SK-N-SH treated with all-trans-retinoic acid at 6 μM for 48 hours (cell line): ENCODE results near the gene IGSF9.

Source experiments
- ATAC-seq: fragments of 200-7000 bp; cut with Tn5 transposase; 3 replicates; pipeline ENCODE4 v1.9.1; 2020; ENCODE audit warnings: mild to moderate bottlenecking, moderate library complexity
- ARNTL ChIP-seq: fragments of 450-650 bp; formaldehyde crosslinking; IDR thresholded peaks from 2 replicates; pipeline ENCODE4 v1.5.0; 2020; ENCODE audit warnings: low read depth, mild to moderate bottlenecking, moderate library complexity, borderline replicate concordance
- CSDC2 ChIP-seq: fragments of 250-450 bp; sonication (Bioruptor Pico); IDR thresholded peaks from 2 replicates; pipeline ENCODE4 v1.5.0; 2020; ENCODE audit warnings: mild to moderate bottlenecking, moderate library complexity
- ESRRG ChIP-seq: fragments of 250-450 bp; sonication (Bioruptor Pico); IDR thresholded peaks from 2 replicates; pipeline ENCODE4 v1.6.1; 2021; ENCODE audit warnings: mild to moderate bottlenecking
- GLIS3 ChIP-seq: fragments of 250-450 bp; sonication (Bioruptor Pico); IDR thresholded peaks from 2 replicates; pipeline ENCODE4 v1.5.0; 2020; ENCODE audit warnings: mild to moderate bottlenecking, moderate library complexity
- ISL1 ChIP-seq: fragments of 250-450 bp; sonication (Bioruptor Pico); IDR thresholded peaks from 2 replicates; pipeline ENCODE4 v2.1.2; 2022; ENCODE audit warnings: mild to moderate bottlenecking, moderate library complexity
- OSR1 ChIP-seq: fragments of 250-450 bp; sonication (Bioruptor Pico); IDR thresholded peaks from 2 replicates; pipeline ENCODE4 v1.8.0; 2022; ENCODE audit warnings: moderate library complexity, mild to moderate bottlenecking, inconsistent platforms
- PPARA ChIP-seq: fragments of 250-450 bp; sonication (Bioruptor Pico); IDR thresholded peaks from 2 replicates; pipeline ENCODE4 v1.5.0; 2020; ENCODE audit warnings: mild to moderate bottlenecking, borderline replicate concordance
- RARB ChIP-seq: fragments of 250-450 bp; sonication (Bioruptor Pico); IDR thresholded peaks from 2 replicates; pipeline ENCODE4 v1.8.0; 2021; ENCODE audit warnings: mild to moderate bottlenecking, moderate library complexity
- SNAI2 ChIP-seq: fragments of 250-450 bp; sonication (Bioruptor Pico); IDR thresholded peaks from 2 replicates; pipeline ENCODE4 v1.5.0; 2020; ENCODE audit warnings: mild to moderate bottlenecking, moderate library complexity
- TCF4 ChIP-seq: fragments of 250-450 bp; sonication (Bioruptor Pico); IDR thresholded peaks from 2 replicates; pipeline ENCODE4 v1.8.0; 2021; ENCODE audit warnings: mild to moderate bottlenecking, moderate library complexity, borderline replicate concordance
- TOX ChIP-seq: fragments of 250-450 bp; sonication (Bioruptor Pico); IDR thresholded peaks from 2 replicates; pipeline ENCODE4 v1.8.0; 2021; ENCODE audit warnings: mild to moderate bottlenecking, moderate library complexity, borderline replicate concordance
- TSHZ2 ChIP-seq: fragments of 250-450 bp; sonication (Bioruptor Pico); IDR thresholded peaks from 2 replicates; pipeline ENCODE4 v1.5.0; 2020; ENCODE audit warnings: mild to moderate bottlenecking, moderate library complexity
- ZC3H10 ChIP-seq: fragments of 250-450 bp; sonication (Bioruptor Pico); IDR thresholded peaks from 2 replicates; pipeline ENCODE4 v1.5.1; 2021; ENCODE audit warnings: mild to moderate bottlenecking, moderate library complexity
- ZFP3 ChIP-seq: fragments of 250-450 bp; sonication (Bioruptor Pico); IDR thresholded peaks from 2 replicates; pipeline ENCODE4 v1.5.0; 2020; ENCODE audit warnings: mild to moderate bottlenecking, moderate library complexity
- ZNF70 ChIP-seq: fragments of 450-650 bp; formaldehyde crosslinking; IDR thresholded peaks from 2 replicates; pipeline ENCODE4 v1.5.0; 2020; ENCODE audit warnings: mild to moderate bottlenecking, moderate library complexity
- ZNF8 ChIP-seq: fragments of 450-650 bp; formaldehyde crosslinking; IDR thresholded peaks from 2 replicates; pipeline ENCODE4 v1.5.0; 2020; ENCODE audit warnings: mild to moderate bottlenecking, moderate library complexity
- TF ChIP-seq, protein P1 (sequence below): fragments of 250-450 bp; sonication (Bioruptor Pico); IDR thresholded peaks from 2 replicates; pipeline ENCODE4 v1.5.1; 2020; ENCODE audit warnings: low read depth, mild to moderate bottlenecking, moderate library complexity
- TF ChIP-seq, protein P2 (sequence below): fragments of 250-450 bp; sonication (Bioruptor Pico); IDR thresholded peaks from 2 replicates; pipeline ENCODE4 v1.8.0; 2021; ENCODE audit warnings: low read depth, mild to moderate bottlenecking, moderate library complexity, borderline replicate concordance
- TF ChIP-seq, protein P3 (sequence below): fragments of 250-450 bp; sonication (Bioruptor Pico); IDR thresholded peaks from 2 replicates; pipeline ENCODE4 v1.8.0; 2020; ENCODE audit warnings: mild to moderate bottlenecking, moderate library complexity, borderline replicate concordance

IGSF9 gene

GRCh38 chr1:159980786-159981185 lies 35.4 kb upstream of the IGSF9 start:
- TF ChIP-seq ZC3H10 (CRISPR knock-in tag), result no peak
- no peak for ATAC-seq

- TF ChIP-seq, protein P1, sequence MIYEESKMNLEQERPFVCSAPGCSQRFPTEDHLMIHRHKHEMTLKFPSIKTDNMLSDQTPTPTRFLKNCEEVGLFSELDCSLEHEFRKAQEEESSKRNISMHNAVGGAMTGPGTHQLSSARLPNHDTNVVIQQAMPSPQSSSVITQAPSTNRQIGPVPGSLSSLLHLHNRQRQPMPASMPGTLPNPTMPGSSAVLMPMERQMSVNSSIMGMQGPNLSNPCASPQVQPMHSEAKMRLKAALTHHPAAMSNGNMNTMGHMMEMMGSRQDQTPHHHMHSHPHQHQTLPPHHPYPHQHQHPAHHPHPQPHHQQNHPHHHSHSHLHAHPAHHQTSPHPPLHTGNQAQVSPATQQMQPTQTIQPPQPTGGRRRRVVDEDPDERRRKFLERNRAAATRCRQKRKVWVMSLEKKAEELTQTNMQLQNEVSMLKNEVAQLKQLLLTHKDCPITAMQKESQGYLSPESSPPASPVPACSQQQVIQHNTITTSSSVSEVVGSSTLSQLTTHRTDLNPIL (CRISPR knock-in tag), result no peak
- TF ChIP-seq PPARA (CRISPR knock-in tag), result no peak
- TF ChIP-seq ISL1, result no peak
- TF ChIP-seq TSHZ2 (CRISPR knock-in tag), result no peak
- TF ChIP-seq ZC3H10 (CRISPR knock-in tag), result no peak
- TF ChIP-seq, protein P2, sequence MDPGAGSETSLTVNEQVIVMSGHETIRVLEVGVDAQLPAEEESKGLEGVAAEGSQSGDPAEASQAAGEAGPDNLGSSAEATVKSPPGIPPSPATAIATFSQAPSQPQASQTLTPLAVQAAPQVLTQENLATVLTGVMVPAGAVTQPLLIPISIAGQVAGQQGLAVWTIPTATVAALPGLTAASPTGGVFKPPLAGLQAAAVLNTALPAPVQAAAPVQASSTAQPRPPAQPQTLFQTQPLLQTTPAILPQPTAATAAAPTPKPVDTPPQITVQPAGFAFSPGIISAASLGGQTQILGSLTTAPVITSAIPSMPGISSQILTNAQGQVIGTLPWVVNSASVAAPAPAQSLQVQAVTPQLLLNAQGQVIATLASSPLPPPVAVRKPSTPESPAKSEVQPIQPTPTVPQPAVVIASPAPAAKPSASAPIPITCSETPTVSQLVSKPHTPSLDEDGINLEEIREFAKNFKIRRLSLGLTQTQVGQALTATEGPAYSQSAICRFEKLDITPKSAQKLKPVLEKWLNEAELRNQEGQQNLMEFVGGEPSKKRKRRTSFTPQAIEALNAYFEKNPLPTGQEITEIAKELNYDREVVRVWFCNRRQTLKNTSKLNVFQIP, result no peak
- no peak for TF ChIP-seq CSDC2 (CRISPR knock-in tag)
- no peak for TF ChIP-seq TCF4 (CRISPR knock-in tag)
- TF ChIP-seq OSR1 (CRISPR knock-in tag), result no peak
- no peak for TF ChIP-seq RARB (CRISPR knock-in tag)
- no peak for TF ChIP-seq ZNF8 (CRISPR knock-in tag)
- TF ChIP-seq ZNF70, result no peak
- TF ChIP-seq ZFP3 (CRISPR knock-in tag), result no peak
- TF ChIP-seq SNAI2 (CRISPR knock-in tag), result no peak
- TF ChIP-seq GLIS3 (CRISPR knock-in tag), result no peak
- ATAC-seq, result no peak
Observed at GRCh38 chr1:159980076-159980475, 34.7 kb upstream of the IGSF9 start.

GRCh38 chr1:159979257-159979656 lies 33.8 kb upstream of the IGSF9 start:
- ATAC-seq, result no peak
- TF ChIP-seq ISL1 (no peak), ZNF8 (CRISPR knock-in tag) (no peak)
- TF ChIP-seq, protein P2, result no peak

GRCh38 chr1:159978107-159978398 lies 32.6 kb upstream of the IGSF9 start:
- no peak for TF ChIP-seq ZNF70
- no peak for TF ChIP-seq ARNTL
- TF ChIP-seq, all 23 proteins: peak for 0
- ATAC-seq, result no peak

DNA sequence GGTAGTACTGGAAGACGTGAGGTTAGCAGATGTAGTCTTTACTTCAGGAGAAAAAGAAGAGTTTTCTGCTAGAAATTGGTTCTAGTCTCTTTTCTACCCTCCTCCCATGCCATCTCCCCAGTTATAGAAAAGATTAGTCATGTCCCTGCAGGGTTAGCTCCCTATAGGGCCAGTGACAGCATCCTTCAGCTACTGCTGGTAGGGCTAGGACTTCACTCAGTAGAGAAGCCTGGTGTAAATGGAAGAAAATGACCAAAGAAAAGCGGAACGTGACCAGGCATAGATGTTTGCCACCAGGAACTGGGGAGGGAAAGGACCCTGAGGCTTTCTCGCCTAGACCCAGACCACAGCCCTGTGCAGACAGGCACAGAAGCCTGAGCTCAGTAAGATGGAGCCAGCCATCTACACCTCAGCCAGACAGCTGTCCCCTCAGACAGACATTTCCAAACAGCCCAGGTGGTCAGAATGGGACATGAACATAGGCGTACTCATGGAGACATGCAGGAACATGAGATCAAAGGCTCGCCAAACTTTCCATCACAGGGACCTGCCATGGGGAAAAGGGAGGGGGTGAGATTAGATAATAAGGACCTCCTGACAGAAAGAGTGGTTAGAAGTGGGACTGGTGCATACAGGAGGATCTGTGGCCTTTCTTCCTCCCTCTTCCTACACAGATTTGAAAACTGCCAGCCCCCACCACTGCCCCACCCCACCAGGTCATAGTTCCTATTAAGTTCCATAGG lies 32.1 kb upstream of the IGSF9 start:
- no peak; the same call in 2 of the 3 replicates for ATAC-seq
- TF ChIP-seq ZC3H10 (CRISPR knock-in tag), result no peak
- no peak for TF ChIP-seq ARNTL
- TF ChIP-seq TOX, result no peak
- TF ChIP-seq, protein P2, result no peak
- no peak for TF ChIP-seq ESRRG (CRISPR knock-in tag)
- TF ChIP-seq SNAI2 (CRISPR knock-in tag), result no peak
- no peak for TF ChIP-seq ZNF8 (CRISPR knock-in tag)
- TF ChIP-seq, protein P3, sequence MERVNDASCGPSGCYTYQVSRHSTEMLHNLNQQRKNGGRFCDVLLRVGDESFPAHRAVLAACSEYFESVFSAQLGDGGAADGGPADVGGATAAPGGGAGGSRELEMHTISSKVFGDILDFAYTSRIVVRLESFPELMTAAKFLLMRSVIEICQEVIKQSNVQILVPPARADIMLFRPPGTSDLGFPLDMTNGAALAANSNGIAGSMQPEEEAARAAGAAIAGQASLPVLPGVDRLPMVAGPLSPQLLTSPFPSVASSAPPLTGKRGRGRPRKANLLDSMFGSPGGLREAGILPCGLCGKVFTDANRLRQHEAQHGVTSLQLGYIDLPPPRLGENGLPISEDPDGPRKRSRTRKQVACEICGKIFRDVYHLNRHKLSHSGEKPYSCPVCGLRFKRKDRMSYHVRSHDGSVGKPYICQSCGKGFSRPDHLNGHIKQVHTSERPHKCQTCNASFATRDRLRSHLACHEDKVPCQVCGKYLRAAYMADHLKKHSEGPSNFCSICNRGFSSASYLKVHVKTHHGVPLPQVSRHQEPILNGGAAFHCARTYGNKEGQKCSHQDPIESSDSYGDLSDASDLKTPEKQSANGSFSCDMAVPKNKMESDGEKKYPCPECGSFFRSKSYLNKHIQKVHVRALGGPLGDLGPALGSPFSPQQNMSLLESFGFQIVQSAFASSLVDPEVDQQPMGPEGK (CRISPR knock-in tag), result no peak
- no peak for TF ChIP-seq CSDC2 (CRISPR knock-in tag)
- no peak for TF ChIP-seq GLIS3 (CRISPR knock-in tag)
- no peak for TF ChIP-seq TSHZ2 (CRISPR knock-in tag)
- no peak for TF ChIP-seq ZFP3 (CRISPR knock-in tag)
